SK-N-MC (cell line): ENCODE measurements around the gene SAYSD1.

Source experiments
- EZH2 ChIP-seq: fragments of 200-600 bp; sonication (generic); IDR thresholded peaks from one replicate; pipeline ENCODE4 v1.6.1; 2017; ENCODE audit warnings: antibody characterized with exemption
- POLR2AphosphoS5 ChIP-seq: IDR thresholded peaks from 2 replicates; pipeline ENCODE4 v1.6.1; 2012; ENCODE audit warnings: mild to moderate bottlenecking, low read depth, low read length, borderline replicate concordance

- TF ChIP-seq POLR2AphosphoS5 (no peak), EZH2 (no peak)
Measured at GRCh38 chr6:39075010-39075686, 39.8 kb downstream of the SAYSD1 start.
